A673 (cell line): ENCODE measurements around the gene UPF1.

Experiments
- CTCF ChIP-seq: fragments of 300-800, 200-600 bp; sonication (generic); conservative IDR thresholded peaks from 2 replicates; pipeline ENCODE4 v1.5.1; 2017; ENCODE audit warnings: low read depth, mild to moderate bottlenecking, antibody characterized with exemption, low read length, moderate library complexity, mixed read lengths
- EZH2 ChIP-seq: fragments of 200-600 bp; sonication (generic); IDR thresholded peaks from 2 replicates; pipeline ENCODE4 v1.6.1; 2017; ENCODE audit warnings: borderline replicate concordance, low read depth, mild to moderate bottlenecking, mixed read lengths, antibody characterized with exemption, low read length; ENCODE audit not compliant: poor library complexity, severe bottlenecking

GRCh38 chr19:18889949-18890745, 58.4 kb downstream of the UPF1 start:
- TF ChIP-seq CTCF (no peak), EZH2 (no peak)
